ENCODE results near the gene IL17RC. TPM values are rescaled to one million over a fixed set of nuclear protein-coding genes. Genes with fewer than 3 reads are reported as not detected.

The IL17RC gene
- total RNA-seq, 1 donor from 2014 or later: 17.1 TPM

DNA sequence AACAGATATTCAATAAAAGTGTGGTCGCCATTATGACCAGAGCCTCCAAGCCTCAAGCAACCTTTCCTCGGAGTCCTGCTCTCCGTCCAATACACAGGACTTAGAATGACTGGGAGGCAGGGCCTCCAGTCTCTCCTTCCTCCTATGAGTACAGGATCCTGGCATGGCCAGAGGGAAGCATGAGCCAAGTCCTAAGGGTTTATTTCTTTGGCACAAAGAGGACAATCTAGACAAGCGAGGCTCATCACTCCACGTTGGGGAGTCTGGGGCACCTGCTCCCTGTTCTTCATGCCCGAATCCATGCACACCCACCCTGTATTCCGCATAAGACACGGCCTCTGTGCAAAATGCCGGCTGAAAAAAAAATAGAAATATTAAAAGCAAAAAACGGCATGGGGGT lies 28.5 kb downstream of the IL17RC start:
- Mint-ChIP-seq H3K9me3 (ENCODE audit: low read depth) (no peaks in the 10 kb centered on the region), H3K27me3 (peaks cover 3% of the 10 kb centered on the region), H3K4me3 (ENCODE audit: low read depth) (peak overlapping the region; percentile 38), H3K36me3 (ENCODE audit: insufficient read depth) (peaks cover 9% of the 10 kb centered on the region), H3K27ac (peak overlapping the region; percentile 20), H3K4me1 (ENCODE audit: low read depth) (peaks cover 1% of the 10 kb centered on the region)
- TF ChIP-seq, protein P1, sequence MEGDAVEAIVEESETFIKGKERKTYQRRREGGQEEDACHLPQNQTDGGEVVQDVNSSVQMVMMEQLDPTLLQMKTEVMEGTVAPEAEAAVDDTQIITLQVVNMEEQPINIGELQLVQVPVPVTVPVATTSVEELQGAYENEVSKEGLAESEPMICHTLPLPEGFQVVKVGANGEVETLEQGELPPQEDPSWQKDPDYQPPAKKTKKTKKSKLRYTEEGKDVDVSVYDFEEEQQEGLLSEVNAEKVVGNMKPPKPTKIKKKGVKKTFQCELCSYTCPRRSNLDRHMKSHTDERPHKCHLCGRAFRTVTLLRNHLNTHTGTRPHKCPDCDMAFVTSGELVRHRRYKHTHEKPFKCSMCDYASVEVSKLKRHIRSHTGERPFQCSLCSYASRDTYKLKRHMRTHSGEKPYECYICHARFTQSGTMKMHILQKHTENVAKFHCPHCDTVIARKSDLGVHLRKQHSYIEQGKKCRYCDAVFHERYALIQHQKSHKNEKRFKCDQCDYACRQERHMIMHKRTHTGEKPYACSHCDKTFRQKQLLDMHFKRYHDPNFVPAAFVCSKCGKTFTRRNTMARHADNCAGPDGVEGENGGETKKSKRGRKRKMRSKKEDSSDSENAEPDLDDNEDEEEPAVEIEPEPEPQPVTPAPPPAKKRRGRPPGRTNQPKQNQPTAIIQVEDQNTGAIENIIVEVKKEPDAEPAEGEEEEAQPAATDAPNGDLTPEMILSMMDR (IDR thresholded peaks at IDR 0.05; ENCODE audit: unreplicated experiment): no peak
- DNase-seq (ENCODE audit: low spot score, unreplicated experiment): no peak

DNA sequence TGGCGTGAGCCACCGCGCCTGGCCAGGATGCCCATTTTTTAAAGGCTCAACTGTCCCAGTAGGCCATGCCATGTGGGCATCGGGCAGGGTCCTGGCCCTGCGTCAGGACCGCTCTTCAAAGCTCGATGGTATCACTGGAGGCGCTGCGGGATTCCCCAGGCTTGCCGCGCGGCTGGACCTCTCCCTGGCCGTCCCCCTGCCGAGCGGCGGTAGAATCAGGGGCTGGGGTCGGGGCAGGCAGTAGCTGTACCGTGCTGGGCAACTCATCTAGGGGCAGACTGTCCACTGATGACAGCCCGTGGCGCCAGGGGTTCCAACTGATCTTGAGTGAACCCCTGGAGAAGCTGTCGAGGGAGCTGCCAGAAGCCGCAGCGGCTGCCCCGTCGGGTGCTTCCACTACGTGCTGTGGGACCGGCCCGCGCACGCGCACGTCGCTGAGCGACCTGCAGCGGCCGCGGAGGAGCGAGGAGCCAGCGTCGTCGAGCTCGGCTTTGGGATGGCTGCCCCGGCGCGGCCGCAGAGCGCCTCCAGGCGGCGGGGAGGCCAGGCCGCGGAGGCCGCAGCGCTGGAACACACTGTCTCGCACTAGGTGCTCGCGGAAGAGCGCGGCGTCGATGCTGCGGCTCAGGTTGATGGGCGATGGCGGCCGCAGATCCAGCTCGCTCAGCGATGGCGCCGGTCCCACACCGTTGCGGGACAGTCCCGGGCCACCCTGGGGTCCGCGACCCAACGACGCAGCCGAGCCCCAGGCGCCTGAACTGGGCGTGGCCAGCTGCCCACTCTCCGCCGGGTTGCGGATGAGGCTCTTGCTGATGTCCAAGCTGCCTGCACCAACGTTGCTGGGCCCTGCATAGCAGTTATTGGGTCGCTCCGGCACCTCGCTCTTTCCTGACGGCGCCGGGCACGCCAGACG lies 29.5 kb downstream of the IL17RC start:
- H3K9me3 Mint-ChIP-seq (ENCODE audit: low read depth): no peaks in the 10 kb centered on the region
- H3K27ac Mint-ChIP-seq: peak overlapping the region; percentile 69
- H3K4me1 Mint-ChIP-seq (ENCODE audit: low read depth): peaks cover 1% of the 10 kb centered on the region
- peak; percentile 71 for DNase-seq (ENCODE audit: low spot score, unreplicated experiment)
- peak overlapping the region; percentile 71 for H3K4me3 Mint-ChIP-seq (ENCODE audit: low read depth)
- peaks cover 5% of the 10 kb centered on the region for H3K36me3 Mint-ChIP-seq (ENCODE audit: insufficient read depth)
- H3K27me3 Mint-ChIP-seq: peaks cover 3% of the 10 kb centered on the region
- TF ChIP-seq, protein P1 (IDR thresholded peaks at IDR 0.05; ENCODE audit: unreplicated experiment): peak; percentile 73

DNA sequence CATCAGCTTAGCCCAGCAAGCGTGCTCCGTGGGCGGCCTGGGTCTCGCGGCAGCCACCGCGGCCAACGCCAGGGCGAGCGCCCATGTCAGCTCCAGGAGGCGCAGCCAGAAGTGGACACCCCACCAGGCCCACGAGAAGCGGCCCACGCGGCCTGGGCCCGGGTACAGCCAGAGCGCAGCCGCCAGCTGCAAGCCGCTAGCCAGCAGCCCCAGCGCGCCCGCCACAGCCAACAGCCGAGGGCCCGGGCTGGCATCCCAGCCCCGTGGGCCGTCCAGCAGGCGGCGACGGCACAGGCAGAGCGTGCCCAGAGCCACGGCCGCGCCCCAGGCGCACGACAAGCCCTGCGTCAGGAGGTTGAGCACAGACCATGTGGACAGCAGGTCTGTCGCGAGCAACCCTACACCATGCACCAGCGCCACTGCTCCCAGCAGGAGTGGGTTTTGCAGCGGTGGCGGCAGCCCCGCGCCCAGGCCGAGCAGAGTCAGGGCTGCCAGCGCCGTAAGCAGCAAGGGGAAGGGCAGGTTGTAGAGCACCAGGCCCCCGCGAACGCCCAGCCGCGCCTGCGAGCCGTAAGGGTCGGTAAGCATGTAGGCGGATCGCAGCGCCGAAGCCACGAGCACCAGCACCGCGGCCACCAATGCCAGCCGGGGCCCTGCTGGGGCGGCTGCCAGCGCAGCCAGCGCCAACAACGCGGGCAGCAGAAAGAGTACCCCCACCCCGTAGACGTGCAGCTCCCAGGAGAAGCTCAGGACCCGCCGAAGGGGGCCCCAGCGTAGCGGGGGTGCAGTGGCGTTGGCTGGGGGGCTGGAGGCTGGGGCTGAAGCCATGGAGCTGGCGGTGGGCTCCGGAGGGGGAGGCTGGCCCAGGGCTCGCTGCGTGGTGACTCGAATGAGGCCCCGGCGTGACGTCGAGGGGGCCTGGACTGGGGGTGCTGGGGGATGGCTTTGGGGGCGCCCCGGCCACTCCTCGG lies 30.4 kb downstream of the IL17RC start:
- peaks cover 2% of the 10 kb centered on the region for H3K4me1 Mint-ChIP-seq (ENCODE audit: low read depth)
- no peak overlapping the region for H3K27ac Mint-ChIP-seq
- TF ChIP-seq, protein P1 (IDR thresholded peaks at IDR 0.05; ENCODE audit: unreplicated experiment): peak; percentile 58
- H3K36me3 Mint-ChIP-seq (ENCODE audit: insufficient read depth): peaks cover 3% of the 10 kb centered on the region
- no peaks in the 10 kb centered on the region for H3K9me3 Mint-ChIP-seq (ENCODE audit: low read depth)
- peaks cover 3% of the 10 kb centered on the region for H3K27me3 Mint-ChIP-seq
- peak overlapping the region; percentile 57 for H3K4me3 Mint-ChIP-seq (ENCODE audit: low read depth)
- peak; percentile 56 for DNase-seq (ENCODE audit: low spot score, unreplicated experiment)

DNA sequence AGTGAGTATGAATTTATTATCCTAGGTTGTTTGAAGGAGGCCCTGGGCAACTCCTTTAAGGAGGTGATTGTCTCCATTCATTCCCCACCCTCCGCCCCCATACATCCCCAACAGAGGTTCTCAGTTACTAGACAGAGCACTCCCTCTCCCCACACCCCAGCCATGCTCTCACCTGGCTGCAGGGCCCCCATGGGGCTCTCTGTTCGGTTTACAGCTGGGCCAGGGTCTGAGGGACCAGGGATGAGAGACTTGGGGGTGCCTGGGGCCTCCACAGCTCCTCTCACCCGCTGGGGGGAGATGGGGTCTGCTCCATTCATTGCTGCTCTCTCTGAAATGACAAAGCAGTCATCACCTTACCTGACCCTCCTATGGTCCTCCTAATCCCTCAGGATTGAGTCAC lies 31.7 kb downstream of the IL17RC start:
- DNase-seq (ENCODE audit: low spot score, unreplicated experiment): no peak
- H3K9me3 Mint-ChIP-seq (ENCODE audit: low read depth): no peaks in the 10 kb centered on the region
- no peak overlapping the region for H3K4me3 Mint-ChIP-seq (ENCODE audit: low read depth)
- no peaks in the 10 kb centered on the region for H3K36me3 Mint-ChIP-seq (ENCODE audit: insufficient read depth)
- H3K27ac Mint-ChIP-seq: no peak overlapping the region
- H3K27me3 Mint-ChIP-seq: peaks cover 8% of the 10 kb centered on the region
- TF ChIP-seq, protein P1 (IDR thresholded peaks at IDR 0.05; ENCODE audit: unreplicated experiment): no peak
- peaks cover 2% of the 10 kb centered on the region for H3K4me1 Mint-ChIP-seq (ENCODE audit: low read depth)

DNA sequence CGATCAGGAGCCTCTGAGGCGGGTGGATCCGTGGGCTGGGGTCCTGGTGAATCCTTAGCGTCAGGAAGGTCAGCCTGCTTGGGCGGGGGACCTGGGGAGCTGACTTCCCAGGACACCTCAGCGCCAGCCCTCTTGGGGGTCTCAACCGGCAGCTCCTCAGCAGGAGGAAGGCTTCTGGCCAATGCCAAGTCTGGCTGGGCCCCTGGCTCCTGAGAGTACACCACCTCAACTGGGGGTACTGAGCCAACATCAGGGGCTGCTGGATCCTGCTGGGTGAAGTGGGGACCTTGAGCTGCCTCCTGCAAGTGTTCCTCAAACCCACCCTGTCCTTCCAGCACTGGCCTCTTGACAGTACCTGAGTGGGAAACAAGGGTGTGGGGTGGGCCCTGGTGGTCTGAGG lies 32.2 kb downstream of the IL17RC start:
- Mint-ChIP-seq H3K27ac (no peak overlapping the region), H3K27me3 (peaks cover 8% of the 10 kb centered on the region), H3K36me3 (ENCODE audit: insufficient read depth) (no peaks in the 10 kb centered on the region), H3K9me3 (ENCODE audit: low read depth) (no peaks in the 10 kb centered on the region), H3K4me1 (ENCODE audit: low read depth) (peaks cover 2% of the 10 kb centered on the region), H3K4me3 (ENCODE audit: low read depth) (no peak overlapping the region)
- no peak for DNase-seq (ENCODE audit: low spot score, unreplicated experiment)
- TF ChIP-seq, protein P1 (IDR thresholded peaks at IDR 0.05; ENCODE audit: unreplicated experiment): no peak

All from progenitor cell of endocrine pancreas (in vitro differentiated cells).